Measurements from ENCODE around the gene TBC1D22A.

Gene TBC1D22A

GRCh38 chr22:47210112-47210657, 447.7 kb downstream of the TBC1D22A start:
- DNase-seq: no peak

- DNase-seq: no peak
These were observed 448.2 kb downstream of the TBC1D22A start for GRCh38 chr22:47210686-47211085.

GRCh38 chr22:47213571-47214230, 451.3 kb downstream of the TBC1D22A start:
- DNase-seq: no peak

- no peak for DNase-seq
These were observed 453.4 kb downstream of the TBC1D22A start for GRCh38 chr22:47215851-47216250.

- DNase-seq: no peak
These were observed 456.2 kb downstream of the TBC1D22A start for GRCh38 chr22:47218671-47219070.

GRCh38 chr22:47219789-47220188, 457.3 kb downstream of the TBC1D22A start:
- DNase-seq: no peak

GRCh38 chr22:47220752-47221151, 458.3 kb downstream of the TBC1D22A start:
- no peak for DNase-seq

GRCh38 chr22:47221840-47222615, 459.6 kb downstream of the TBC1D22A start:
- no peak for DNase-seq
